ENCODE results near the gene CMTM7.
"Not testable (repeated sequence)": the region's sequence is repeated elsewhere in the genome, so short reads cannot be mapped to it uniquely, and the experiment has no call there.

CMTM7 gene

DNA sequence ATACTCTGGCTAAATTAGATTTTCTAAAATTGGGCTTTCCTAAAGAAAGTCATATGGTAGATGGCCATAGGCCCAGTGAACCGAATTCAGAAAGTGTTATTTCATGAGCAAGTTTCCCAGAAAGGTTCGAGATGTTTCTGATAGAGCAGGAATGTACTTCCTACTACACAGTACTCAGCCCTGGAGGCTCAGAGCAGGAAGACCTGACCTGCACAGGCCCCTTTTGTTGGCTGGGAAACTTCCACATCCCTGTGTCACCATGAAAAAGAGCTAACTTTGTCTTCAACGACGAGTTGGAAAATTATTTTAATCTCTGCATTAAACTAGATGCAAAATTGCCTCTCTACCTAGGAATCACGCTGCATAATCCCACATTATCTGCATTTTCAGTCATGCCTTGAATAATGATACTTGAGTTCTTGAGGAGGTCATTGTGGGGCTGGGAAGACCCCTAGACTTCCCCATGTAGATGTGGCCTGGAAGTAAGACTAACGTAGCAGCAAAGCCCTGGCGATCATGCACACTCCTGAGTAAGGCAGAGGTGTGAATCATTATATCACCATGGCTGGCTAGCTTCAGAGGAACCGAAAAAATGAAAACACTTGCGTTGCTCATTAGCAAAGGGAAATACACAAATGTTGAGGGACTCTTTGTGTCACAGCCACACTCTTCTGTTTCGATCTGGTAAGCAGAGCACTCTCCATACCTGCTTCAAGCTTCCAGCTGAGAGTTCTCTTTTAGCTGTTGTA, 47.1 kb downstream of the CMTM7 start:
- no peak for DNase-seq

DNA sequence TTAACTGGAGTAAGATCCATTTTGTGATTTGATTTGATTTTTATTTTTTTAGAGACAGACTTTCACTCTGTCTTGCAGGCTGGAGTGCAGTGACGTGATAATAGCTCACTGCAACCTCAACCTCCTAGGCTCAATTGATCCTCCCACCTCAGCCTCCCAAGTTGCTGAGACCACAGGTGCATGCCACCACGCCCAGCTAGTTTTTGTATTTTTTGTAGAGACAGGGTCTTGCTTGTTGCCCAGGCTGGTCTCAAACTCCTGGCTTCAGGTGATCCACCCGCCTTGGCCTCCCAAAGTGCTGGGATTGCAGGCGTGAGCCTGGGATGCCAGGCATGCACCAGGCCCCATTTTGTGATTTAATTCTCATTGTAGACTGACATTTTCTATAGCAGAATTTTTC, 47.8 kb downstream of the CMTM7 start:
- not testable (repeated sequence) for DNase-seq

GRCh38 chr3:32440611-32441350, 49.1 kb downstream of the CMTM7 start:
- DNase-seq, result no peak

DNA sequence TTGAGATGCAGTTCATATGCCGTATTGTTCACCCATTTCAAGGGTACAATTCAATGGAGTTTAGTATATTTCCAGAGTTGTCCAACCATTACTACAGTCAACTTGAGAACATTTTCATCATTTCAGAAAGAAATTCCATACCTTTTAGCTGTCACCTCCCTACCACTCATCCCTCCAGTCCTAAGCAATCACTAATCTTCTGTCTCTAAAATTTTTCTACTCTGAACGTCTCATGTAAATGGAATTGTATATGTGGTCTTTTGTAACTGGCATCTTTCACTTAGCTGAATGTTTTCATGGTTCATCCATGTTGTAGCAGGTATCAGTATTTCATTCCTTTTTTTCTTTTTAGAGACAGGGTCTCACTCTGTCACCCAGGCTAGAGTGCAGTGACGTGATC, 51.1 kb downstream of the CMTM7 start:
- no peak for DNase-seq

DNA sequence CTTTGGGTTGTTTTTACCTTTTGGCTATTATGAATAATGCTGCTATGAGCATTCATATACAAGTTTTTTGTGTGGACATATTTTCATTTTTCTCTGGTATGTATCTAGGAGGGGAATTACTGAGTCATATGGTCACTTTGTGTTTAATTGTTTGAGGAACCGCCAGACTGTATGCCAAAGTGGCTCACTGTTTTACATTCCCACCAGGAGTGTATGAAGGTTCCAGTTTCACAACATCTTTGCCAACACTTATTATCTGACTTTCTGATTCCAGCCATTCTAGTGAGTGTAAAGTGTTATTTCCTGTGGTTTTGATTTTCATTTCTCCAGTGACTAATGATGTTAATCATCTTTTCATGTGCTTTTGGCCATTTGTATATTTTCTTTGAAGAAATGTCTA, 51.8 kb downstream of the CMTM7 start:
- peak; percentile 86 for DNase-seq

DNA sequence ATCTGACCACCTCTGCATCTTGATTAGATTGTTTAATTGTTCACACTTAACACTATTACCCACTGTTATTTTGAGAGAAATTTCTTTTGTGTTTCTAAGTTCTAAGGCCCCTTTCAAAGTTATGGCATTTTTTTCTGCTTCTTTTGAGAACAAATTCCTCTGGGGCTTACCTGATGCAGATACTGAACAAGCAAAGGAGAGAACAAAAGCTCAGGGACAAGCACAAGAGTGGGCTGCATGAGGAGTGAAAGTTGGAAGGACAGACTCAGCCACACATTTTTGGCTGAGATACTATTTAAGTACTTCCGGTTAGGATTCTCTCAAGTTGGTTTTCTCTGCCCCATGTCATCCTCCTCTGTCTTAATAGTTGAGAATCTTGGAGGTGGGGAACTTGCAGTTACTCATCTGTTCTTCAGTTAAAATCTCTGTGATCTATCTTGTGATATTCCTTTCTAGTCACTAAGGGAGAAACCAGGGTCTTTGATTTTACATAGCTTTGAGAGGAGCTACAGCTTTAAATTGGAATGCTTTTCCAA, 56.3 kb downstream of the CMTM7 start:
- no peak for DNase-seq

GRCh38 chr3:32448686-32449474, 57.2 kb downstream of the CMTM7 start:
- peak; percentile 42 for DNase-seq

DNA sequence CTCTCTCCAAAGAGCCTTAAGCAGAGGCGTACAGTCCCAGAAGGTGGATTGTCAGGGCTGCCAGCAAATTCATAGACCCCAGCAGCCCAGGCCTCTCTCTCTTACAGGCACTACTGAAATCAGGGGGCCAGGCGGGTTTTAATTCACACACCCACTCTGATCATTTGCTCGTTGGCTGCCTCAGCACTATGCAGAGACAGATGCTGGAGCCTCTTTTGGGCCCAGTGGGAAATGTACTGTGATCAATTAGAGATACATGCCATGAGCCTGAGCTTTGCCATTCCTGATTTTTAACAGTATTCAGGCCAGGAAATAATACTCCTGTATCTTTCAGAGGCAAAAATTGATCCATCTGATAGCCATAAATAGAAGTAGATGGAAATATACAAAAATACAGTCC, 58.0 kb downstream of the CMTM7 start:
- DNase-seq, result no peak

DNA sequence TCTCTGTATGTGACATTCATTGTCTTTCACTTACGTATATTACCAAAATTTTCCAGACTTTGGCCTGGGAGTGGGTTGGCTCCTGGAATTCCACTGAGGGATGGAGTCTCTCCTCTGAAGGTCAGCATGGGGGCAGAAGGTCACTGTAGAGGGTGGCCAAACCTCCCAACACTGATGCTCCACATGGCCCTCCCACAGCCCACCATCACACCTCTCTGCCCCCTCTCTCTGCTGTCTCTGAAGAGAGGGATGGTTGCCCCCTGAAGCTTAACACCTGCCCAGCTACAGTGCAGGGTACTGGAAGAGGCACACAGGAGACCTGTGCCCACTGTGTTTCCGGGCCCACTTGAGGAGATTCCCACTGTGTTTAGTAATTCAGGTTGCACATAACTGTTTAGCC, 58.8 kb downstream of the CMTM7 start:
- DNase-seq, result no peak

DNA sequence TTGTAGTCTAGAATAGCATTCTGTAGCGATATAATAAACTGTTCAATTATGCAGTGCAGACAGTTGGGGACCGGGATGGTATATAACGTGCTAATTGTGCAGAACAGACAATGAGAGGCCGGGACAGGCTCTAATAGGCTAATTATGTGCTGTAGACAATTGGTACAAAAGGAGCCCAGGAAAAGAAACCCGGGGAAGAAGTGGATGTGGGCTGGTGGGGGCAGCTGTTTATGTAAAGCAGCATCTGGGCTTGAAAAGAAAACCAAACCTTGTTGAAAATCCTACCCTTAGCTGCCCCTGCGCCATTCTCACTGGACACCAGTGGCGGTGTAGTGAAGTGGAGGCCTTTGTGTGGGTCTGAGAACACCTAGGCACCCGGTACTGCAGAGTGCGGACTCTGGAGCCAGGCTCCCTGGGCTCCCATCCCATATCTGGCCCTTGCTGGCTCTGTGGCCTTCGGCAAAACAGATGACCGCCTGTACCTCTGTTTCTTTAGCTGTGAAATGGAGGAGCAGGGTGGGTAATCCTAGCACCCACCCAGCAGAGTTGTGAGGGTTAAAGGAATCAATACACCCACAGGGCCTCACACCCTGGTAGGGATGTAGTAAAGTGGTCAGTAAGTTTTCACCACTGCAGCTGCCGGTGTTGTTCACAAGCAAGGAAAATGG, 59.5 kb downstream of the CMTM7 start:
- no peak for DNase-seq

DNA sequence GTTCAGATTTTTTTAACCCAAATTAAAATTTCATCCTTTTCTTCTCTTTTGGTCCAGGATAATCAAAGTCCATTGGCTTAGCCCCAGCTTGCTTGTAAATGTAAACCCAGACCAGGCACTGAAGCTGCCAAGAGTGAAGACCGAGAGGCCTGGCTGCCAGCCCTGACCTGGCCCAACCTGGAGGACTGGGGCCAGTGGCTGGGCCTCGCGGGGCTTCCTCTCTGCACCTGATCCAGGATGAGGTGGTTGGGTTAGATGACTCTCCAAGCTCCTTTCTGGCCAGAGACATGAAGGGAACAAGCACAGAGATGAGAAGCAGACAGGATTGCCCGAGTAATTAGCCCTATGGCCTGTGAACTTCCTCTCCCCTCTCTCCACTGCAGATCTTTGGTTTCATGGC, 60.4 kb downstream of the CMTM7 start:
- no peak for DNase-seq

GRCh38 chr3:32453346-32453745, 61.7 kb downstream of the CMTM7 start:
- no peak for DNase-seq

DNA sequence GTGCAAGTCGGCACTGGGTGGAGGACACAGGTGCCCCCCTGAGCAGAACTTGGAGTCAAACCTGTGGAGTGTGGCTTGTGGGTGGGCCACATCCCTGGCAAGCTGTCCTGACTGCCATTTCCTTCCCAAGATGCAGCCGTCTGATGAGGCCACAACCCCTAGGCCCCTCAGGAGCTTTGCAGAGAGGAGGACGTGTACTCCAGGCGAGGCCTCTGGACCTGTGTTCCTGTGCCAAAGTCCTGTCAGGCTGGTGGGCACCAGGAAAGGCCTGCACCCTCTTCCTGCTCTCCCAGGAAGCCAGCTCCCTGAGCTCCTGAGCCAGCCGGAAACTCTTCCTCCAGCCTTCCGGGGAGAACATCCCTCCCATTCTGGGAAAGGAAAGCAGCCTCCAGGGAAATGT, 62.5 kb downstream of the CMTM7 start:
- no peak for DNase-seq

DNA sequence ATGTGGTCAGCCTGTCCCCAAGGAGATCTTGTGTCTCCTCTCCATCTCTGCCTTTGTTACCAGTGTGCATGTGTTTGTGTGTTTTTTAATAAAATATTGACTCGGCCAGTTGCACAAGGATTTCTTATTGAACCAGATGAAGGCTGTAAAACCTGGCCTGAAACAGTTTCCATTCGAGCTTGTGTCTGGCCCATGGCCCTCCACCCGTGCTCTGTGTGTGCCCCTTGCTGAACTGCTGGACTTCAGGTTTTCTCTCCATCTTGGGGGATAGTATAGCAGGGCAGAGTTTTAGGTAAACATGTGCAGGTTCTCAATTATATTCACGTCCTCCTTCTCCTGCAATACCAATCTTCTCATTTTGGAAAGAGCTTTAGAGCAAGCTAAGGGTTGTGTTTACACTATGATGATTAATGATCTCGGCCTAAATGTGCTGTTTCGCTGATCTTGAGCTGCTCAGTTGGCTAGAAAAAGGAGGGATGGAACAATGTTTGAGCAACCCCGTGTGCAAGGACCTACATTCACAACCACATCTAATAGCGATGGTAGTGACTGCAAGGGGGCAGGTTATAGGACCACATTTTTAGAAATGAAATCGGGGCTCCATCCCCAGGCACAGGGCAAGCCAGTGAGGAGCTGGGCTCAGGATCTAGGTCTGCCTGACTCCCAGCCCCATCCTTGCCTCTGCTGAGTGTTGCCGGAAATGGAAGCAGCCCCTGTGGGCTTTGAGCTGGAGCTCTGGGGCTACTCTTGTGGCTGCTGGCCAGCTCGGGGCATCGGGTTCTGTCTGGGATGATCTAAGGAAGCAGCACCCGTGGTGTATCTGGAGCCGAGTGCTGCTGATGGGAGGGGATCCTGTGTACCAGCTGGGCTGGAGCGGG, 63.3 kb downstream of the CMTM7 start:
- DNase-seq, result no peak

DNA sequence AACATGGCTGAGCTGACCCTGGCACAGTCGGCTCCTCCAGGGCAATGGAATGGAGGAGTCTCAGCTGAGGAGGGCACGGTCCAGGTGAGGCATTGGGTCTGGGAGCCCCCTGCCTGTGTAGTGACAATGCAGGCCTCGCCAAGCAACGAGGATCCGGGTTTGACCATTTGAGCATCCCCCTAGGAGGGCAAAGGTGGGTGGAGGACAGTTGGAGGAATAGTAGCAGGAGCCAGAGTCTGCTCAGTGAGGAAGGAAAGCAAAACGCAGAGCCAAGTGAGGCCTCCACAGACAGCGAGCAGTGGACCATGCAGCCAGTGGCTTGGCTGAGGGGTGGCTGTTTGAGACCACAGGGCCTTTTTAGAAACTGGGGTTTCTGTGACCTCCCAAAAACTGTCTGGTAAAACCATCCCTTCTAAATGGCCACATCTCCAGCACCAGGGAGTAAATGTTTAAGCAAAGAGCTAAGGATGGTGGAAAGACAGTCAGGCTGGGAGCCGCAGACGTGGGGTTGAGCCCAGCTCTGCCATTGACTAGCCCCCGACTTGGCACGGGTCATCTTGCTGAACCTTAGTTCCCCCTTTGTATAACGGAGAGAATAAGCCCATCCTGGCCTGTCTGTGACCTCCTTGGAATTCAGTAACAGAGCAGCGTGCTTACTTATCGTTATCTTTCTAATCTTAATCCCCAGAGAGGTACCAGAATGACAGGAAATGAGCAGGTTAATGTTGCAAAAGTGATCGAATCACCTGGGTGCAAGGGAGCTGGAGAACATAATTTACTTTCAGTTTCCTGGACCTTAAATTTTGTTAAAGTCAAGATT, 64.2 kb downstream of the CMTM7 start:
- DNase-seq, result no peak

DNA sequence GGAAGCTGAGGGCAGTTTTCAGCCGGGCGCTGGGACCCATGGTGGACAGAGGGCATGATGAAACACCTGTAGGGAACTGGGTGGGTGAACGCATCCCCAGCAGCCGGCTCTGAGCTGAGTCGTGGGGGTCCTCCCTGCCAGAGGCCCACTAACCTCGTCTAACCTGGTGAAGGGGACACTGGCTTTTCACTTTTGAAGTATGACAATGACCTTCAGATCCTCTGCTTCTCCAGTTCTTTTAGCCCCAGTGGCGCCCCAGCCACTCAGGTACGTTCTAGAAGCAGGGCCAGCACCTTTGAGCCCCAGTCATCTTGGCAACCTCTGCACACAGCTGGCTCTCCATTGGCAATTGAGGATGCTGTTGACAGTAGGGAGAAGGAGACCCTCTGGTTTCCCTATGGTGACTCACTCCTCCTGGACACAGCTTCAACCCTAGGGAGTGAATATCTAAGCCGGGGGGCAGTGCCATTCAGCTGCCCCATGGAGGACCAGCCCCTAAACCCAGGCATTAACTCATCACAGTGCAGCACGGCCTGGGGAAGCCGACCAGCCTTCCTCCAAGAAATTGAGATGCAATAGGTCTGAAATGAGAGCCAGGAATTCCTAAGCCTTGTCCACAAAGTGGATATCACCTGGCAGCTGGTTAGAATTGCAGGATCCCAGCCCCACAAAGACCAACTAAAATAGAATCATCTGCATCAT, 64.9 kb downstream of the CMTM7 start:
- DNase-seq, result no peak

DNA sequence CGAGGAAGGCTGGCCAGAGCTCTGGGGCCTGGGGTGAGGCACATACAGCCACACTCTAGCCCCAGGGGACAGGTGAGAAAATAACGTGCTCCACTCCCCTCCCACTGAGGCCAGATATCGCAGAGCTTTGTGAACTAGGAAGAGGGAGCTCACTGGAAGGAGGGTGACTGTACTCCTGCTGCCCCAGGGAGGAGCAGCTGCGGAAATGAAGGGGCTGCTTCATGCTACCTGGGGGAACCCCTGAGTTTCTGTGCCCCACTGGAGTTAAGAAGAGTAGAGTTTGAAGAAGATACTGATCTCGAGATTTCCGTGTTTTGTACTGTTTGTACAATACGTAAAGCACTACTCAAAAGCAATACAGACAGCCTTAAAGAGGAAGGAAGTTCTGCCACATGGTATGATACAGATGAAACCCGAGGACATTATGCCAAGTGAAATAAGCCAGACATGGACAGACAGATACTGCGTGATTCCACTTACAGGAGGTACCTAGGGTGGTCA, 66.4 kb downstream of the CMTM7 start:
- peak; percentile 51 for DNase-seq

DNA sequence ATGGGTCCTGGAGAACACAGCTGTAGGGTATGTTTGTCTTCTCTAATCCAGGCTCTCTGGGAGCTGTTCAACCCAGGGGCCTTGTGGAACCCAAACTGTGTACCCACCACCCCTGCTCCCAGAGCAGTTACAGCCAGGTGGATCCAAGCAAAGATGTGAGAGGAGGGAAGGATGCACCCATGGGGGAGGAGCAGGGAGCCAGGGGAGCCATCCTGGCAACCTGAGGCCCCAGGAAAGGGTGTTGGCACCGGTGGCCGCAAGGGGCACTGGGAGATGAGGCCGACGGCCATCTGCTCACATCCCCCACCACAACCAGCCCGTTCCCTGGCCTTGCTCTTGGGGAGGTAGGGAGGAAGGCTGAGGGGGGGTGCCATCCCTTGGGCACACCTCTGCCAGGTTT, 67.8 kb downstream of the CMTM7 start:
- no peak for DNase-seq

DNA sequence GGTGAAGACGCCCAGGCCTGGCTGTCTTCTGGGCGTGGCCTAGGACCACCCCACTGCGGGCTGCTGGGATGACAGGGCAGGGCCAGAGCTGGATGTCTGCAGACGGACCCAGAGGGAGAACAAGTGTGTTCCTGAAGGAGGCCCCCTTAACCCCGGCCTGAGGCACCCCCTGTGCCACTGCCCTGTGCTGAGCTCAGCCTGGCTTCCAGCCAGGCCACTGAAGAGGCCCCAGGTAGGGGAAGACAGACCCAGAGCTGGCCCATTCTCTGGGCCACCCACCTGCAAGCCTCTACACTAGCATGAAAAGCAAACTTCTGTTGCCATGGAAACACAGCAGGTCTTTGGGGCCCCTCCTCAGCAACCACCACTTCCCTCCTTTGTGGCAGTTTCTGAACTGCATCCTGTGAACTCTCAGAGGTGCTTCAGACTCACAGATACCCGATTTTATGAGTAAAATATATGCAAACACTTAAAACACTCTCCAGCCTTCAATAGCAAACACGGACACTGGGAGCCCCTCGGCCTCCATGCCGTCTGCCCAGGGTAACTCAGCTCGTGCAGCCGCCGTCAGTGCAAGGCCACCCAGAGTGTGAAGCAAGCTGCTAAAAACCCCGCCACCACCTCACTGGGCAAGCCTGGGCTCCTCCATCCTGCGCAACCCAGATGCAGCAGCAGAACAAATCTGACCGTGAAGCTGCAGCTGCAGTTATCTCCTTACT, 68.5 kb downstream of the CMTM7 start:
- DNase-seq, result no peak
